ENCODE measurements around the gene XXYLT1. TPM values are rescaled to one million over a fixed set of nuclear protein-coding genes. Genes with fewer than 3 reads are reported as not detected.

XXYLT1 gene
- total RNA-seq, 1 experiment from 2014 or later, result 10.9 TPM

DNA sequence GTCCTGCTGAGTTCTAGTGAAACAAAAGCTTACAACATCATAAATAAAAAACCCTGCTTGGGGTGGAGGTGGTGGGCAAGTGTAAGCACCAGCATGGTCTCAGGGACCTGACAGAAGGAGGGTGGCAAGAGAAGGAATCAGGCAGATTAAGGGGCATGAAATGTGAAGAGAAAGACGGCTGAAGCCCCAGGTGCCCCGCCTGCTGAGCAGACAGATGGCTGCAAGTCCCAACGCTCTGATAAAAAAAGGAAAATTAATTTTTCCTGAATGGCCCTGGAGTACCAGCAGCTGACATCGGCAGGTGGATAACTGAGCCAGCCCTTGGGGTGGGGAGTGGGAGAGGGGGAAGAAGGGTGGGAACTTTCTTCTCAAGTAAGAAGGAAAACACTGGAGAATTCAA lies 137.9 kb downstream of the XXYLT1 start:
- CTCF ChIA-PET, result no interaction called here
- no peak for ATAC-seq

More for the DNA sequence above, 137.9 kb downstream of the XXYLT1 start:
- Histone ChIP-seq H3K36me3 (ENCODE audit: control insufficient read depth in 1 of 2, insufficient read depth in 2 of 2, low read length in 2 of 2) (no peaks in the 10 kb centered on the region), H2AFZ (ENCODE audit: low read depth, low read length, poor library complexity, severe bottlenecking) (no peak overlapping the region), H3K27me3 (ENCODE audit: insufficient read depth, low read length) (no peaks in the 10 kb centered on the region), H3K4me1 (ENCODE audit: control insufficient read depth in 1 of 2, insufficient read depth in 2 of 2, low read length in 2 of 2) (peaks cover 0 to 8% of the 10 kb centered on the region in 2 experiments; a peak in 2 of 4 replicates), H3K4me2 (ENCODE audit: low read length) (no peak overlapping the region), H3K9me2 (ENCODE audit: insufficient read depth) (no peaks in the 10 kb centered on the region), H3K4me3 (replicated peaks in 1 of 2; ENCODE audit: low read depth in 1 of 2, low read length in 2 of 2) (no peak overlapping the region), H3K9me3 (ENCODE audit: control insufficient read depth in 1 of 2, insufficient read depth in 1 of 2, low read depth in 1 of 2, low read length in 2 of 2) (no peaks in the 10 kb centered on the region), H3K79me2 (ENCODE audit: insufficient read depth, low read length) (no peaks in the 10 kb centered on the region), H3K9ac (ENCODE audit: low read length) (no peak overlapping the region), H4K20me1 (ENCODE audit: insufficient read depth) (no peaks in the 10 kb centered on the region), H3K27ac (ENCODE audit: low read depth, low read length) (no peak overlapping the region)
- ChIA-PET RAD21 (ENCODE audit: low non-redundant PET in 1 of 2, low total read pairs in 2 of 2, uncharacterized antibody in 2 of 2, unreplicated experiment in 2 of 2) (no interaction called here), POLR2A (no interaction called here)
- no peak for TF ChIP-seq ZFX (IDR thresholded peaks at IDR 0.05)
- no peak for TF ChIP-seq CBX3 (IDR thresholded peaks at IDR 0.05; ENCODE audit: low read depth)
- TF ChIP-seq EZH2phosphoT487 (IDR thresholded peaks at IDR 0.05; ENCODE audit: borderline replicate concordance), result no peak
- TF ChIP-seq TCF7L2 (IDR thresholded peaks at IDR 0.05; ENCODE audit: borderline replicate concordance, extremely low read depth, insufficient read depth, insufficient read length), result no peak
- no peak for TF ChIP-seq RAD21 (IDR thresholded peaks at IDR 0.05; ENCODE audit: low read depth)
- TF ChIP-seq EZH2 (IDR thresholded peaks at IDR 0.05), result no peak
- TF ChIP-seq FOSL1 (IDR thresholded peaks at IDR 0.05; ENCODE audit: low read depth), result no peak
- no peak for TF ChIP-seq CEBPB (IDR thresholded peaks at IDR 0.05; ENCODE audit: low read depth)
- TF ChIP-seq, protein P1, sequence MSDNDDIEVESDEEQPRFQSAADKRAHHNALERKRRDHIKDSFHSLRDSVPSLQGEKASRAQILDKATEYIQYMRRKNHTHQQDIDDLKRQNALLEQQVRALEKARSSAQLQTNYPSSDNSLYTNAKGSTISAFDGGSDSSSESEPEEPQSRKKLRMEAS (IDR thresholded peaks at IDR 0.05), result no peak
- TF ChIP-seq, protein P2, sequence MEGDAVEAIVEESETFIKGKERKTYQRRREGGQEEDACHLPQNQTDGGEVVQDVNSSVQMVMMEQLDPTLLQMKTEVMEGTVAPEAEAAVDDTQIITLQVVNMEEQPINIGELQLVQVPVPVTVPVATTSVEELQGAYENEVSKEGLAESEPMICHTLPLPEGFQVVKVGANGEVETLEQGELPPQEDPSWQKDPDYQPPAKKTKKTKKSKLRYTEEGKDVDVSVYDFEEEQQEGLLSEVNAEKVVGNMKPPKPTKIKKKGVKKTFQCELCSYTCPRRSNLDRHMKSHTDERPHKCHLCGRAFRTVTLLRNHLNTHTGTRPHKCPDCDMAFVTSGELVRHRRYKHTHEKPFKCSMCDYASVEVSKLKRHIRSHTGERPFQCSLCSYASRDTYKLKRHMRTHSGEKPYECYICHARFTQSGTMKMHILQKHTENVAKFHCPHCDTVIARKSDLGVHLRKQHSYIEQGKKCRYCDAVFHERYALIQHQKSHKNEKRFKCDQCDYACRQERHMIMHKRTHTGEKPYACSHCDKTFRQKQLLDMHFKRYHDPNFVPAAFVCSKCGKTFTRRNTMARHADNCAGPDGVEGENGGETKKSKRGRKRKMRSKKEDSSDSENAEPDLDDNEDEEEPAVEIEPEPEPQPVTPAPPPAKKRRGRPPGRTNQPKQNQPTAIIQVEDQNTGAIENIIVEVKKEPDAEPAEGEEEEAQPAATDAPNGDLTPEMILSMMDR (IDR thresholded peaks at IDR 0.05 in 2 of 3, conservative IDR thresholded peaks at IDR 0.05 in 1 of 3; ENCODE audit: borderline replicate concordance in 1 of 3, insufficient read depth in 1 of 3, low read depth in 2 of 3, low read length in 2 of 3), result no peak
- TF ChIP-seq SRF (IDR thresholded peaks at IDR 0.05; ENCODE audit: low read depth), result no peak
- TF ChIP-seq, protein P3, sequence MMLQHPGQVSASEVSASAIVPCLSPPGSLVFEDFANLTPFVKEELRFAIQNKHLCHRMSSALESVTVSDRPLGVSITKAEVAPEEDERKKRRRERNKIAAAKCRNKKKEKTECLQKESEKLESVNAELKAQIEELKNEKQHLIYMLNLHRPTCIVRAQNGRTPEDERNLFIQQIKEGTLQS (IDR thresholded peaks at IDR 0.05), result no peak
- no peak for DNase-seq (ENCODE audit: low read depth, low spot score)
- BruUV-seq (replicated peaks), result no TSS peak
- intact Hi-C loops (cut with micrococcal nuclease), result no loop called here

Measured in HCT116 (cell line).